HS-27A (cell line): ENCODE results near the gene DSP.

Experiments used
- DNase-seq: peaks from one replicate; pipeline ENCODE4 v3.0.0-alpha.2; 2012; ENCODE audit warnings: low read depth, missing footprints

The DSP gene, protein sequence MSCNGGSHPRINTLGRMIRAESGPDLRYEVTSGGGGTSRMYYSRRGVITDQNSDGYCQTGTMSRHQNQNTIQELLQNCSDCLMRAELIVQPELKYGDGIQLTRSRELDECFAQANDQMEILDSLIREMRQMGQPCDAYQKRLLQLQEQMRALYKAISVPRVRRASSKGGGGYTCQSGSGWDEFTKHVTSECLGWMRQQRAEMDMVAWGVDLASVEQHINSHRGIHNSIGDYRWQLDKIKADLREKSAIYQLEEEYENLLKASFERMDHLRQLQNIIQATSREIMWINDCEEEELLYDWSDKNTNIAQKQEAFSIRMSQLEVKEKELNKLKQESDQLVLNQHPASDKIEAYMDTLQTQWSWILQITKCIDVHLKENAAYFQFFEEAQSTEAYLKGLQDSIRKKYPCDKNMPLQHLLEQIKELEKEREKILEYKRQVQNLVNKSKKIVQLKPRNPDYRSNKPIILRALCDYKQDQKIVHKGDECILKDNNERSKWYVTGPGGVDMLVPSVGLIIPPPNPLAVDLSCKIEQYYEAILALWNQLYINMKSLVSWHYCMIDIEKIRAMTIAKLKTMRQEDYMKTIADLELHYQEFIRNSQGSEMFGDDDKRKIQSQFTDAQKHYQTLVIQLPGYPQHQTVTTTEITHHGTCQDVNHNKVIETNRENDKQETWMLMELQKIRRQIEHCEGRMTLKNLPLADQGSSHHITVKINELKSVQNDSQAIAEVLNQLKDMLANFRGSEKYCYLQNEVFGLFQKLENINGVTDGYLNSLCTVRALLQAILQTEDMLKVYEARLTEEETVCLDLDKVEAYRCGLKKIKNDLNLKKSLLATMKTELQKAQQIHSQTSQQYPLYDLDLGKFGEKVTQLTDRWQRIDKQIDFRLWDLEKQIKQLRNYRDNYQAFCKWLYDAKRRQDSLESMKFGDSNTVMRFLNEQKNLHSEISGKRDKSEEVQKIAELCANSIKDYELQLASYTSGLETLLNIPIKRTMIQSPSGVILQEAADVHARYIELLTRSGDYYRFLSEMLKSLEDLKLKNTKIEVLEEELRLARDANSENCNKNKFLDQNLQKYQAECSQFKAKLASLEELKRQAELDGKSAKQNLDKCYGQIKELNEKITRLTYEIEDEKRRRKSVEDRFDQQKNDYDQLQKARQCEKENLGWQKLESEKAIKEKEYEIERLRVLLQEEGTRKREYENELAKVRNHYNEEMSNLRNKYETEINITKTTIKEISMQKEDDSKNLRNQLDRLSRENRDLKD (N-terminal part only)

DNA sequence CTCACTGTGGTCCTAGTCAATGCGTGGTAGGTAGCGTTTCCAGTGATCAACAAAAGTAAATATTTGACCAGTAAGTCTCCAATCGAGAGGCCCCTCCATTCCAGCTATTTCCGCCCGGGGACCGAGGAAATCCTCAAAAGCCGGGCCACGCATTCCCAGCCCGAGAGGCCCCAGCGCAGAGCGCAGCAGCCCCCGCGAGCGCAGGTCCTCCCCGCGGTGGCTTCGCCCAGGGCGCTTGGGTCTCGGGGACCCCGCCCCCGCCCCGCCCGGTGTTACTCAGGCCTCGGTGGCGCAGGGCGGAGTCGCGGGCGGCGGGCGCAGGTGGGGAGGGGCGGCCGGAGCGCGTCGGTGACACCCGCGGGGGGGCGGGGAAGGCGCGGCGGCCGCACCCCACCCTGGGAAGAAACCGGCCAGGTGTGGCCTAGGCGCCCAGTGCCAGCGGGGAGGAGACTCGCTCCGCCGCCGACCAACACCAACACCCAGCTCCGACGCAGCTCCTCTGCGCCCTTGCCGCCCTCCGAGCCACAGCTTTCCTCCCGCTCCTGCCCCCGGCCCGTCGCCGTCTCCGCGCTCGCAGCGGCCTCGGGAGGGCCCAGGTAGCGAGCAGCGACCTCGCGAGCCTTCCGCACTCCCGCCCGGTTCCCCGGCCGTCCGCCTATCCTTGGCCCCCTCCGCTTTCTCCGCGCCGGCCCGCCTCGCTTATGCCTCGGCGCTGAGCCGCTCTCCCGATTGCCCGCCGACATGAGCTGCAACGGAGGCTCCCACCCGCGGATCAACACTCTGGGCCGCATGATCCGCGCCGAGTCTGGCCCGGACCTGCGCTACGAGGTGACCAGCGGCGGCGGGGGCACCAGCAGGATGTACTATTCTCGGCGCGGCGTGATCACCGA, at the start of gene DSP:
Gene DSP (plus strand): TSS at position 497 of the 890 bp plus-strand sequence. CDS start 245 bp downstream, at position 742.
- DNase-seq: no peak

DNA sequence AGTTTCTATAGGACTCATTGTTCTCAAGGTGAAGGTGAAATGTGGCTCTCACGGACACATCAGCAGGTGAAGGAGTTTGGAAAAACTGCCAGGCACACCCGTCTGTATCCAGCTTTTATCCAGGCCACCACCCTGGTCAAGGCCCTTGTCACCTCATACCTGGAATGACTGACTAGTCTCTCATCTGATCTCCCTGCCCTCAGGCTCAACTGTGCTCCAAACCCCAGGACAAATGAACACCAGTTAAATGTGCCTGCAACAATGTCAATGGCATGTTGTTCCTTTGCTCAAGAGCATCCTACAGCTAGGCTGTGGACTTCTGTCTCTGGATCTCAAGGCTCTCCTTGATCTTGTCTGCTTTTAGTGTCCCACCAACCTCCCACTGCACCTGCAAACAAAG, 47.6 kb upstream of the DSP start:
- no peak for DNase-seq

DNA sequence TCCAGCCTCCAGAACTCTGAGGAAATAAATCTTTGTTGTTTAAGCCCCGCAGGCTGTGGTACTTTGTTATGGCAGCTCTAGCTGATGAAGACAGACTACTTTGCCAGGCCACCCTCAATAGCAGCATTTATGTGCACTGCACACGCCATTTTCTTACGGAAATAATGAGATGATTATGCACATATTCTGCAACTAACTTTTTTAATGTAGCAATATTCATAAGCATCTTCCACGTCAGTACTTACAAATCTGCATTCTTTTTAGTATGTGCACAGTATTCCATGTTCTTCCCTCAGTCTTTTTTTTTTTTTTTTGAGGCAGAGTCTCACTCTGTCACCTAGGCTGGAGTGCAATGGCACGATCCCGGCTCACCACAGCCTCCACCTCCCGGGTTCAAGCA, 46.8 kb upstream of the DSP start:
- no peak for DNase-seq

DNA sequence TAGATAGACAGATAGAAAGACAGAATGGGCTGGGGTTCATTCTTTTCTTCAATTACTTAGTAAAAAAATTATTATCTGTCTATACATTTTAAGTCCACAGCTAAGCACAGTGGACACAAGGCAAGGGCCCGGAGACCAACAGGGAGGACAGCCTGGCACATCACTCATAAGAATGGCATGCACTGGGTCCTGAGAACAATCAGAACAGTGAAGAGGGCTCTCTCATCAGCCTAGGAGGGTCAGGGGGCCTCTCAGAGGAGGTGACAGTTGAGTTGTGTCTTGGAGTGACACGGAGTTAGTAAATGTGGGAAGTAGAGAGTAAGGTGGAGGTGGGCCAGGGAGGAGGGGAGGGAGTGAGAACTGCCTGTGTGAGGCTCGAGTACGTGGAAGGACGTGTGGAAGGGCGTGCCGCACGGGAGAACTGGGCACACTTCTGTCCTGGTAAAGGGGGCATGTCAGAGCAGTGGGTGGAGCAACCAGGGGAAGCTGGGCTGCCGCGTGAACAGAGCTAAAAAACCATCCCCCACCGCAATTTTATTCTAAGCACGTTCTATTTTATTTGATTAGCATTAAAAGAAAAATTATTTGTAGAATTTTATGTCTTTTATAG, 45.1 kb upstream of the DSP start:
- no peak for DNase-seq

DNA sequence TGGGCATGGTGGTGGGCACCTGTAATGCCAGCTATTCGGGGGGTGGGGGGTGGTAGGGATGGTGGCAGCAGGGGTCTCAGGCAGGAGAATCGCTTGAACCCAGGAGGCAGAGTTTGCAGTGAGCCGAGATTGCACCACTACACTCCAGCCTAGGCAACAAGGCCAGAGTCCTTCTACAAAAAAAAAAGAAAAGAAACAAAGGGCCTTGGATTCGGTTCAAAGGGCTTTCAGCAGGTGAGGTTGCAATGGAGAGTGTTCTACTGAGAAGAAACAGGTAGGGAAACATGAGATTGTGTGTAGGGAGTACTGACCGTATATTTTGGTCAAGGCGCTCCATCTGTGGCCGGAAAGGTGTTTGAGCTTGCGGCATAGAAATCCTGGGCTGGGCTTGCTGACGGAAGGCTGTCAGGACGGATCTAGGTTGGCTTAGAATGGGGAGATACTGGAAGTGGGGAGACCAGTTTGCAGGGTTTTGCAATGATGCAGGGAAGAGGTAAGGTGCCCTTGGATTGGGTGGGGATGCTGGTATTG, 40.7 kb upstream of the DSP start:
- DNase-seq: no peak

DNA sequence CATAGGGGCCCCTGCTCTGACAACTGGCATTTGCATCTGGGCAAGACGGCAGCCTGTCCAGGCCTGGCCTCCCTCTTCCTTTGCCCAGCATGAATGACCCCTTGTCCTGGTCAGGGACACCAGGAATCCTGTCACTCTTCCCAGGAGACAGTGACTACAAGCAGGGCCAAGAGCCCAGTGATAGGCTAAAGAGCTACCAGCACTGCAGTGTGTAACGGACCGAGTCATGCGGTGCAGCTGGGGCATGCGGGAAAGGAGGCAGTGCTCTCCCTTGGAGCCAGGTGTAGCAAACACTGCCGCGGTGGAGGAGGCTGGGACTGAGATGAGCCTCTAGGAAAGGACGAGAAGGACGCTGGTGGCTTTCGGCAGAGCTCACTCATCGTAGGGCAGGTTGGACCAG, 38.7 kb upstream of the DSP start:
- no peak for DNase-seq

DNA sequence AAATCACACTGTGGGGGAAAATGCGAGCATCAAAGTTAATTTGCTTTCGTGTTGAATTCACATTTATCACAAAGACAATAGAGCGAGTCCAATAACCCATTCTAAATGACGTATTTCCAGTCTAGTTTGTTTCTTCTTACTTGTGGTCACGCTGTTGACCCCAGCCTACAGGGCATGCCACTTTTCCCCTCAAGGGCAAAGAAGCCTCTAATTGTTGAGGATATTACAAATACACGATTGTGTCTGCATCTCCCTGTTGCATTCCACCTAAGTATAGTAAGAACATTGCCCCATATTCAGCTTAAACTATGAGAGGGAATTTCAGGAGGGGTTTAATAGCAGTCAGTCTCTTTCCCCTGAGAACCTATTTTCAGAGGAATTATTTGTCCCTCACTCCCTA, 37.4 kb upstream of the DSP start:
- DNase-seq: no peak

DNA sequence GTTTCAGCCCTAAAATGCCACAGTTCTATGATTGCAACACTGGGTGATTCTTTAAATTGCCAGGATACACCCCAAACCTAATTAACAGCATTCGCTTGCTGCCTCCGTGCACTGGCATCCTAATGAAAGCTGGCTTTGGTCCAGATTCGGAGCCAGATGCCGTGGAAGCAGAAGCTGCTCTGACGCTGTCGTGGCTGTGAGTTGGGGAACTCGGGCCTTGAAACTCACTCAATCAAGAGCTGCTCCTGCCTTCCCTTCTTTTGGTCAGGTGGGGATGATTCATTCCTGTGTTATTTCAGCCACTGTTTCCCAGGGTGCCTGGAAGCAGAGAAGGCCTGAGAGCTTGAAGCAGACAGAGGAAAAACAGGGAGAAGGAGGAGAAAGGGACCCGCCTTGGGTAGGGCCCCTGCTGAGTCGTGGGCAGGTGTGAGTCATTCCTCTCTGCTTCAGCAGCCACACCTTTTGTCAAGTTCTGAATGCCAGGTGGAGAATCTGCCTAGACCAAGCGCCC, 36.2 kb upstream of the DSP start:
- peak; percentile 9 for DNase-seq

DNA sequence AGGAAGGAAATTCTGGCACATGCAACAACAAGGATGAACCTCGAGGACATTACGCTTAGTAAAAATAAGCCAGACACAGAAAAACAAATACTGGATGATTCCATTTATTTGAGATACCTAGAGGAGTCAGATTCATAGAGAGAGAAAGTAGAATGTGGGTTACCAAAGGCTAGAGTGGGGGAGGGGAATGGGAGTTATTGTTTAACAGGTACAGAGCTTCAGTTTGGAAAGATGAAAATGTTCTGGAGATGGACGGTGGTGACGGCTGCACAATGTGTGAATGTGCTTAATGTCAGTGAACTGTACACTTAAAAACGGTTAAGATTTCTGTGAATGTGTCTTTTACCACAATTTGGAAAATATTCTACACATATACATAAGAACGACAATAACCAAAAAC, 33.9 kb upstream of the DSP start:
- DNase-seq: no peak

DNA sequence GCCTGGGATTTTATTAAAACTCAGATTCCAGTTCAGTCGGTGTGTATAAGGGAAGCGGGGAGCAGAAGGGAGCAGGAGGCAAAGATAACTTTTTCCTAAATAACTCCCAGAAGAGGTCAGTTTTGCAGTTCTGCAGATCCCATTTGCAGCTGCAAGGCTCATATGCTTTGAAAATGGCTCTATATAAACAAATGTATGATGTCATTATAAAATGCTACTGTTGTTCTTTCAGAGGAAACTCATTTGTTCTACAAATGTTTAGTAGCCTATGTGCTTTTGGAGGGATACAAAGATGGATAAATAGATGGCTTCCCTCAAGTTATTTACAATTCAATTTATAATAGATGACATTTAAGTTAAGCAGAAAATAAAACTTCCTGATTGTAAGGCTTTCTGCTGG, 29.2 kb upstream of the DSP start:
- no peak for DNase-seq

DNA sequence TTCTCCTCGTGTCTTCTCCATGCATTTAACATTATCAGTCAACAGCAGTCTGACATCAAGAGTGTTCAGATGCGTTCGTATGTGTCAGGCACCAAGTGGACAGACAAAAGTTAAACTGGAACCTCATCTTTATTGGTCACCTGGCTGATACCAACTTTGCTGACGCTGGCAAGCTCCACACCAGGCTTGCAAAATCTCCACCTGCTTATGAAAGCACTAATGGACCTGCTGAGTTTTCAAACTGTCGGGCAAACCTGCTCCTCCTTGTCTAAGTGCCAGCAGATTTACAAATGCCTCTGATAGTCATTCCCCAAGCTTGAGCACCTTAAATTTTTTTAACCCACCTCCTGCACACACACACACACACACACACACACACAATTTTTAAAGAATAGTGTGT, 27.9 kb upstream of the DSP start:
- no peak for DNase-seq

DNA sequence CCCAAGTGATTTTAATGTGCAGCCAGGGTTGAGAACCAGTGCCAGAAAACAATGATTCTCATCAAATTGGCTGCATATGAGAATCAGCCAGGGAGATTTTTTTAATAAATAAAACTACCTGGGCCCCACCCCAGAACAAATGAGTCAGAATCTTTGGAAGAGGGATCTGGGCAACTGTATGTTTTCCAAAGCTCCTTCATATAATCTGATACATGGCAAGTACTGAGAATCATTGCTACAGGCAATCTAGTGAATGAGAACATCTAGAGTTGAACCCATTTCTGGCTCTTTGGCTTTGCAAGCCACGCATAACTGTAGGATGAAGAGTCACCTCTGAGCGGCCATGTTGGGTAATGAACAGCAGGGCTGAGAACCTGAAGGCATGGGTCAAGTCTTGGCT, 26.1 kb upstream of the DSP start:
- DNase-seq: no peak

DNA sequence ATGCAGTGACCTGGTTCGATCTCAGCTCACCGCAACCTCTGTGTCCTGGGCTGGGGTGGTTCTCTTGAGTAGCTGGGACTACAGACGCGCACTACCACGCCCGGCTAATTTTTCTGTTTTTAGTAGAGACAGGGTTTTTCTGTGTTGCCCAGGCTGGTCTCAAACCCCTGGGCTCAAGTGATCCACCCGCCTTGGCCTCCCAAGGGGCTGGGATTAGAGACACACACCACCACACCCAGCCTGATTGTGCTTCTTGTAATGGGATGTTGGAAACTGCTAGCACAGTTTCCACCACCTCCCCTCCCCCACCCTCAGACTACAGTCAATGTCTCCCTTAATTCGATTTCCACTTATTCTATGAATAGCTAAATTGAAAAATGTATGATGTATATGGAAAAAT, 22.6 kb upstream of the DSP start:
- no peak for DNase-seq

DNA sequence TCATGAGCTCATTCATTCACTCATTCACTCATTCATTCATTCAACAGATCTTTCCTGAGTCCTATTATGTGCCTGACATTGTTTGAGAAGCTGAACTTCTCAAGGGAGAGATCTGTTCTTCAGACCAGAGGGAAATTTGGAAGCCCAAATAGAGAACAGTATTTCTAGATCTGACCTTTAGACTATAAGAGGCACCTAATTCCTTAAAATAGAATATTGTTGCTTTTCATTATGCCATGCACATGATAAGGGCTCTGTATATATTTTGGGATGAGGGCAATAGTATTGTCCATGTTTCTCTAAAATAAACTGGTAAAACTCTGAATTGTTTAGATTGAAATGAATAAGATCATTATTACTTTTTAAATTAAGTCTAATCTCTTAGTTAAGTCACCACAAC, 18.6 kb upstream of the DSP start:
- no peak for DNase-seq

DNA sequence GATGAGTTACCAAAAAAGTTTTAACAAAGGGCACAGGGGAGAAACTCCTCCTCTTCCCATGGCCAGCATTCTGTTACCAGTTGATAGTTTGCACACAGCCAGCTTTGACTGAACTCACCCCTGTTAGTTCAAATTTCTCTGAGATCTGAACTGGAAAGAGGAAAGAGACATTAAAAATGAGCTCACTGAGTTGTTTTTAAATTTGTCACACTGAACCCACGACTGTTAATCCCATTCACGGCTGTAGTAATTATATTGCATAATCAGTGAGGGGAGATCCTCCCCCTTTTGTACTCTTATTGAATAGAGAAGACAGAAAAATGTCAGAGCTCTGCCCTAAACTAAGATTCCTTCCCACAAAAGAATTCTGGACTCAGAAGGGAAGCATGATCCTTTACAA, 17.5 kb upstream of the DSP start:
- no peak for DNase-seq

DNA sequence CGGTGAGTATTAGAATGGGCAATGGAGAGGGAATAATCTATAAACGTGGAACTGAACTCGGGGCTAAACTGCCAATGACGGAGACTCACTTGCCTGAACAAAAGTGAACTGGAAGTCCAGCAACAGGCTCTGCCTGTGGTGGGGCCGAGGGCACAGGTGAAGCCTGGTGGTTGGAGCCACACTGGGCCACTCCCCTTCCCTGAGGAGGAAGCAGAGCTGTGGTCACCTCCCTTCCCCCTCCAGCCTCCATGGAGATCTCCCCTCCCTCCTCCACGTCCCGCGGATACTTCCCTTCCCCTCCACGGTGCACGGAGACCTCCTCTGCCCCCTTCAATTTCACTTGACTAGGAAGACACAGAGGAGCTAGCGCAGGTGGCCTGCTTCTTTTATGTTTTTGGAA, 14.7 kb upstream of the DSP start:
- DNase-seq: no peak

DNA sequence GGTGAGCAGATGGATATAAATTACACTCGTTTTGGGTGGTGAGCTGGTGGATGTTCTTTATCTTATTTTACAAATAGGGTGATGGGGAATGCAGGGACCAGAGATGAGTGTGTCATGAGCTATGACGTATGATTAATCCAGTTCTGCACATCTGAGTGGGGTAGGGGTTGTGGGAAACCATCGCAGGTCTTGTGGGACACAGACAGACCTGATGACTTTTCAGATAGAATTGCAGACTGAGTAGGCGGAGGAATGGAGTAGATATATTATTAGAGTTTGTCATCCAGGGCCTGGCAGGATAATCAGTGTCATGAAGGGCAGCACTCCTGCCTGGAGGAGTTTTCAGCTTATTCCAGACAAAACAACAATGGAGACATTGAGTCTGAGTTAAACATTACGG, 12.9 kb upstream of the DSP start:
- peak; percentile 1 for DNase-seq

DNA sequence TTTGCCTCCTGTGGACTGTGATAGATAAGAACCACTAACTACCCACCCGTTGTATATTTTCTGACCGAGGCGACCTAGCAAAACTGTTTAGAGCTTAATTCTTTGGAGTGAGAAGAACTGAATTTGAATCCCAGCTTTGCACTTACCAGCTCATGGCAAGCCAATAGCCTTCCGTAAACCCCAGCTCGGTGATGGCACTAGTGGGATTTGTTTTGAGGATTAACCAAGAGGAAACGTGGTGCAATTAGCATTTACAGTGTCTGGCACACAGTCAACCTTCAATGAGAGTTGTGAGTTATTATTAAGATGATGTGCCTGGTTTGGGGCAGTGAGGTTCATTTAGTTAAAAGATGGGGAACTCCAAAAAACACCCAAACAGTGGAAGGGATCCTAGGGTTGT, 12.3 kb upstream of the DSP start:
- no peak for DNase-seq

DNA sequence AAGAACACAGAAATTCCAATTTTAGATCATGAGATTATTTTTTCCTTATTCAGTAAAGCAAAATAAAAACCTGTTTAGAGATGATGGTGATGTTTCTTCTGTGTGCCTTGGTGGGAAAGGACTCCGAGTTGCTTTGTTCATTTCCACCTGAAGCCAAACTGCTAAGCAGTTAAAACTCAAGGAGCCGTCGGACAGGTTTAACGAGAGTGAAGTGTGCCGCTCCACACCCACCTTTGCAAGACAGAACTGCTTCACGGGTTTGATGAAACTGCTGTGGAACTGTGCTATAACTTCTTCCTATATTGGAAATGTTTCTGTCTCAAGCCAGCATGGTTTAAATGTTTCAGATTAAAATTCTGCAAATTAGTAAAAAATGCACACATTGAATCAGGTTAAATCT, 9.2 kb upstream of the DSP start:
- no peak for DNase-seq

DNA sequence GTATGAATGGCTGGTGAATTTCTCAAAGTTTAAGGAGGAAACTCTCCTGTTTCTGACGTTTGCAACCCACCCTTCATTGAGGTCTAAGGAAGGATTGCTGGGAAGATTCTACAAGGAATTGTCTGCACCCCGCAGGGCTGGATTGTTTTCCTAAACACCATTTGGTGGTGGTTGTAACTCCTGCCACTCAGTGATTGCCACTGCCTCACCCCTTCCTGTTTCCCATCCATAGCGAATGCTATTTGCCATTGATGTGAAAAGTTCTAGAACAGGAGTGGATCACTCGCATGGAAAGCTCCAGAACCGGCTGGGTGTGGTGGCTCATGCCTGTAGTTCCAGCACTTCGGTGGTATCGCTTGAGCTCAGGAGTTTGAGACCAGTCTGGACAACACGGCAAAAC, 8.7 kb upstream of the DSP start:
- DNase-seq: no peak

DNA sequence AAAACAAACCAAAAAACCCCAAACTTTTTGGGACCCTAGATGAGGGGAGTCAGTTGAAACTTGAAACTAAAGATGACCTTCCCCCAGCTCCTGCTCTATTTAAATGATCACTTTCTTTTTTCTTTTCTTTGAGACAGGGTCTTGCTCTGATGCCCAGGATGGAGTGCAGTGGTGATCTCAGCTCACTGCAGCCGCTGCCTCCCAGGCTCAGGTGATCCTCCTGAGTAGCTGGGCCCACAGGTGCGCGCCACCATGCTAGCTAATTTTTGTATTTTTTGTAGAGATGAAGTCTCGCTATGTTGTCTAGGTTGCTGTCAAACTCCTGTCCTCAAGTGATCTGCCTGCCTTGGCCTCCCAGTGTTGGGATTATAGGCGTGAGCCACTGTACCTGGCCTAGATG, 7.3 kb upstream of the DSP start:
- no peak for DNase-seq
